GM11168 (cell line): ENCODE results near the gene CEP170B.
"Not testable (repeated sequence)": the region's sequence is repeated elsewhere in the genome, so short reads cannot be mapped to it uniquely, and the experiment has no call there.

Experiments used
- in situ Hi-C: fragments of 300-500 bp; cut with MboI; formaldehyde crosslinking; loops from one replicate; pipeline ENCODE4 v1.12.0; 2022; ENCODE audit warnings: low sequenced_read_pairs; ENCODE audit not compliant: unreplicated experiment

Gene CEP170B

GRCh38 chr14:104877066-104877805 lies 12.2 kb downstream of the CEP170B start:
- in situ Hi-C loops: no loop called here

GRCh38 chr14:104877806-104878550 lies 12.9 kb downstream of the CEP170B start:
- in situ Hi-C loops: no loop called here

- in situ Hi-C loops: no loop called here
These were observed 13.5 kb downstream of the CEP170B start for GRCh38 chr14:104878582-104878981.

- in situ Hi-C loops: no loop called here
These were observed 14.3 kb downstream of the CEP170B start for GRCh38 chr14:104879201-104879982.

- in situ Hi-C loops: no loop called here
These were observed 15.0 kb downstream of the CEP170B start for GRCh38 chr14:104879983-104880565.

GRCh38 chr14:104880584-104881210 lies 15.6 kb downstream of the CEP170B start:
- in situ Hi-C loops: no loop called here

- in situ Hi-C loops: no loop called here
These were observed 16.4 kb downstream of the CEP170B start for GRCh38 chr14:104881369-104881979.

- in situ Hi-C loops: no loop called here
These were observed 17.4 kb downstream of the CEP170B start for GRCh38 chr14:104882325-104882973.

- in situ Hi-C loops: no loop called here
These were observed 18.1 kb downstream of the CEP170B start for GRCh38 chr14:104882991-104883660.

GRCh38 chr14:104883681-104884361 lies 18.8 kb downstream of the CEP170B start:
- in situ Hi-C loops: no loop called here

- in situ Hi-C loops: not testable (repeated sequence)
These were observed 19.3 kb downstream of the CEP170B start for GRCh38 chr14:104884381-104884780.

- in situ Hi-C loops: no loop called here
These were observed 20.2 kb downstream of the CEP170B start for GRCh38 chr14:104885031-104885972.

- in situ Hi-C loops: no loop called here
These were observed 21.1 kb downstream of the CEP170B start for GRCh38 chr14:104885973-104886689.

GRCh38 chr14:104886690-104887622 lies 21.9 kb downstream of the CEP170B start:
- in situ Hi-C loops: no loop called here
